GM12872 (cell line): Measurements from ENCODE around the gene RASA4B.

Source experiments
- TF ChIP-seq, protein P1 (sequence below): IDR thresholded peaks from 3 replicates; pipeline ENCODE4 v1.5.1; 2011; ENCODE audit warnings: low read depth, mild to moderate bottlenecking, low read length, moderate library complexity; ENCODE audit not compliant: insufficient read depth

The RASA4B gene

DNA sequence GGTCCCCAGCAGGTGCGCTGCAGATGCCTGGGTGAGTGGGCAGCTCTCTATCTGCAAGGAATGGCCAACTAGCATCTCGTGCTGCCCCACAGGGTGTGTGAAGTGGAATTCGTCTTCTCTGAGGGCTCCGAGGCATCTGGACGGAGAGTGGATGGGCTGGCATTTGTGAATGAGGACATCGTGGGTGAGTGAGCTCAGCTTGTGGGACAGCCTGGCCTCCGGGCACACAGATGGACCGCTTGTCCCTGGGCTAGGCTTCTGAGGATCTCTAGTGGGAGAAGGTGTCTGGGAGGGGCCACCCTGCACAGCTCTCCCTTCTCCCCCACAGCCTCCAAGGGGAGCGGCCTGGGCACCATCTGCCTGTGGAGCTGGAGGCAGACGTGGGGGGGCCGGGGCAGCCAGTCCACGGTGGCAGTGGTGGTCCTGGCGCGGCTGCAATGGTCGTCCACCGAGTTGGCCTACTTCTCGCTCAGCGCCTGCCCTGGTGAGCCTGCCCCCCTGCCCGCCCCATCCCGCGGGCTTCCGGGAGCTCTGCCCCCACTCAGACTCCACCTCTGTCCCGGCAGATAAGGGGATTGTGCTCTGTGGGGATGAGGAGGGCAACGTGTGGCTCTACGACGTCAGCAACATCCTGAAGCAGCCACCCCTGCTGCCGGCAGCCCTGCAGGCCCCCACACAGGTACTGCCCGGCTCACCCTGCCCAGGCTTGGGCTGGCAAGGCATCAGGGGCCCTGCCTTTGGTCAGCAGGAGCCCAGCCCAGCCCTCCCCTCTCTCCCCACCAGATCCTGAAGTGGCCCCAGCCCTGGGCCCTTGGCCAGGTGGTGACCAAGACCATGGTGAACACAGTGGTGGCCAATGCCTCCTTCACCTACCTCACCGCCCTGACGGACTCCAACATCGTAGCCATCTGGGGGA is 45.2 kb downstream of the RASA4B start:
- TF ChIP-seq, protein P1, sequence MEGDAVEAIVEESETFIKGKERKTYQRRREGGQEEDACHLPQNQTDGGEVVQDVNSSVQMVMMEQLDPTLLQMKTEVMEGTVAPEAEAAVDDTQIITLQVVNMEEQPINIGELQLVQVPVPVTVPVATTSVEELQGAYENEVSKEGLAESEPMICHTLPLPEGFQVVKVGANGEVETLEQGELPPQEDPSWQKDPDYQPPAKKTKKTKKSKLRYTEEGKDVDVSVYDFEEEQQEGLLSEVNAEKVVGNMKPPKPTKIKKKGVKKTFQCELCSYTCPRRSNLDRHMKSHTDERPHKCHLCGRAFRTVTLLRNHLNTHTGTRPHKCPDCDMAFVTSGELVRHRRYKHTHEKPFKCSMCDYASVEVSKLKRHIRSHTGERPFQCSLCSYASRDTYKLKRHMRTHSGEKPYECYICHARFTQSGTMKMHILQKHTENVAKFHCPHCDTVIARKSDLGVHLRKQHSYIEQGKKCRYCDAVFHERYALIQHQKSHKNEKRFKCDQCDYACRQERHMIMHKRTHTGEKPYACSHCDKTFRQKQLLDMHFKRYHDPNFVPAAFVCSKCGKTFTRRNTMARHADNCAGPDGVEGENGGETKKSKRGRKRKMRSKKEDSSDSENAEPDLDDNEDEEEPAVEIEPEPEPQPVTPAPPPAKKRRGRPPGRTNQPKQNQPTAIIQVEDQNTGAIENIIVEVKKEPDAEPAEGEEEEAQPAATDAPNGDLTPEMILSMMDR: no peak

- TF ChIP-seq, protein P1: no peak
Observed at GRCh38 chr7:102471791-102472125, 45.8 kb downstream of the RASA4B start.

DNA sequence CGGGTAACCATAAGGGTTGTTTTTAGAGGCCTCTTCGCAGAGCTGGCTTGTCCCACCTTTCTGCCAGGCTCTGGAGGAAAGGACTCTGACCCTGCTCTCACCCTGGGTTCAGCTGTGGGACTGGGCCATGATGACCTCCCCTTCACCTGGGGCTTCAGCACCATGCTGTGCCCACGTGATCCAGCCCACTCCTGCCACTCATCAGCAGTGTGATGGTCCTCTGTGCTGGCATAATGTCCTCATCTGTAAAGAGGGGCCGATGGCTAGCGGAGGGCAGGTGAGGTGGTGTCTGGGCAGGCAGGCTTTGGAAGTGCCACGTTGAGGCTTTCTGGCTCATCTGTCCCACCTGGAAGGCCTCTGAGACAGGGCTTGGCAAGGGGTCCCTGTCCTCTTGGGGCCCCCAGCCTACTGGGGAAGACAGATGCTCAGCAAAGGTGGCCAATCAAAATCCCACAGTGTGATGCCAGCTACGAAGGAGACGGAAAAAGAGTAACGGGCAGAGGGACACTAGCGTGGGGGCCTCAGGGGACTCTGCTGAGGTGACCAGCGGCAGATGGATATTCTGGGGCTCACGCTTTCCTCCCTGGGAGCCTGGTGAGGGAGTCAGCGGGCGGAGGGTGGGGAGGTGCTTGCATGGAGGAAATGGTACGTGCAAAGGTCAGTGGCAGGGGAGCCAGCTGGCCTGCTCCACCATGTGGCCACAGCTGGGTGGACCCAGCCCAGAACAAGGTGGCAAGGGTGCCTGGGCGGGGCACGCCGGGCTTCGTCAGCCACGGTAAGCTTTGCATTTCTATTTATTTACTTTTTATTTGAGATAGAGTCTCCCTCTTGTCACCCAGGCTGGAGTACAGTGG is 47.4 kb downstream of the RASA4B start:
- TF ChIP-seq, protein P1: no peak

DNA sequence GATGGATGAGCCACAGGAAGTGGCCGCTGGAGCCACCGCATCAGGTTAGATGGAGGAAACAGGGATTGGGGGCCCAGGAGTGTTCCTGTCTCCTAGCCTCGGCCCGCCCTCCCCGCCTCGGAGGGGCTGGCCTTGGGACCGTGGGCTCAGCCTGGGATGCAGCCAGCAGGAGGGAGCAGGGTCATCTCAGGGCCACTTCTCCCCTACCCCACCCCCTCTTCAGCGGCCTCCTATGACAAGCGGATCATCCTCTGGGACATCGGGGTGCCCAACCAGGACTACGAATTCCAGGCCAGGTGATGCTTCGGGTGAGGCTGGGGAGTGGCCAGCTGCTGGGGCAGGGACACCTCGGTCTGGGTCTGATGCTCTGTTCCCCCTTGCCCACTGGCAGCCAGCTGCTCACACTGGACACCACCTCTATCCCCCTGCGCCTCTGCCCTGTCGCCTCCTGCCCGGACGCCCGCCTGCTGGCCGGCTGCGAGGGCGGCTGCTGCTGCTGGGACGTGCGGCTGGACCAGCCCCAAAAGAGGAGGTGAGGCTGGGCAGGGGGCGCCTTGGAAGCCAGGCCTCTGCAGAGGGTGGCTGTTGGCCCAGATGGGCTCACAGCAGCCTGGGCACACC is 48.1 kb downstream of the RASA4B start:
- TF ChIP-seq, protein P1: no peak

GRCh38 chr7:102468478-102469350 is 48.9 kb downstream of the RASA4B start:
- TF ChIP-seq, protein P1: no peak

DNA sequence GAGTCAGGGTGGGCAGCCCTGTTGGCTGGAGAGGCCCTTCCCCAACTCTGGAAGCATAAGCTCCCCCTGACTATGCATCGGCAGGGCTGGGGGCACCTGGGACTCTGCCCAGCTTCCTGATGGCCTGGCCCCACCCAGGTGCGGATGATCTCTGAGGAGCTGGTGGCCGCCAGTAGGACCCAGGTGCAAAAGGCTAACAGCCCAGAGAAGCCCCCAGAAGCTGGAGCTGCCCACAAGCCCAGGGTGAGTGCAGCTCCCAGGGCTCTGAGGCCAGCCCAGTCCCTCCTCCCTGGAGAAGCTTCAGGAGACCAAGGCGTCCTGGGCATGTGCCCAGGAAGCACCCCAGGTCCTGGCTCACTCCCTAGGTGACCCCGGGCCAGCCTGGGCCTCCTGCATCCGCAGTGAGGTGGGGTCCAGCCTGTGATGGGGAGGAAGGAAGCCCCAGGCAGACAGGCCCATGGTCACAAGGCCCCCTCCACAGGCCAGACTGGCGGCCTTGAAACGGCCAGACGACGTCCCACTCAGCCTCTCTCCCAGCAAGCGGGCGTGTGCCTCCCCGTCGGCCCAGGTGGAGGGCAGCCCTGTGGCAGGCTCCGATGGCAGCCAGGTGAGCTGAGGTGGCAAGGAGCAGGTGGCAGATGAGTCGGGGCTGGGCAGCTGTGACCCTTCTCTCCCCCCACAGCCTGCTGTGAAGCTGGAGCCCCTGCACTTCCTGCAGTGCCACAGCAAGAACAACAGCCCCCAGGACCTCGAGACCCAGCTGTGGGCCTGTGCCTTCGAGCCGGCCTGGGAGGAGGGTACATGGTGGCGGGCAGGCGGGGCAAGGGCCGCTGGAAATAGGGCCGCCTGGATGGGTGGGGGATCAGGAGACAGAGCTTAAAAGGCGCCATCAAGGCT is 49.7 kb downstream of the RASA4B start:
- TF ChIP-seq, protein P1: no peak
